ENCODE measurements around the gene BEGAIN.

Gene BEGAIN

GRCh38 chr14:100608586-100609330 lies 21.5 kb upstream of the BEGAIN start:
- DNase-seq (ENCODE audit: low spot score), result no peak
- TF ChIP-seq, protein P1, sequence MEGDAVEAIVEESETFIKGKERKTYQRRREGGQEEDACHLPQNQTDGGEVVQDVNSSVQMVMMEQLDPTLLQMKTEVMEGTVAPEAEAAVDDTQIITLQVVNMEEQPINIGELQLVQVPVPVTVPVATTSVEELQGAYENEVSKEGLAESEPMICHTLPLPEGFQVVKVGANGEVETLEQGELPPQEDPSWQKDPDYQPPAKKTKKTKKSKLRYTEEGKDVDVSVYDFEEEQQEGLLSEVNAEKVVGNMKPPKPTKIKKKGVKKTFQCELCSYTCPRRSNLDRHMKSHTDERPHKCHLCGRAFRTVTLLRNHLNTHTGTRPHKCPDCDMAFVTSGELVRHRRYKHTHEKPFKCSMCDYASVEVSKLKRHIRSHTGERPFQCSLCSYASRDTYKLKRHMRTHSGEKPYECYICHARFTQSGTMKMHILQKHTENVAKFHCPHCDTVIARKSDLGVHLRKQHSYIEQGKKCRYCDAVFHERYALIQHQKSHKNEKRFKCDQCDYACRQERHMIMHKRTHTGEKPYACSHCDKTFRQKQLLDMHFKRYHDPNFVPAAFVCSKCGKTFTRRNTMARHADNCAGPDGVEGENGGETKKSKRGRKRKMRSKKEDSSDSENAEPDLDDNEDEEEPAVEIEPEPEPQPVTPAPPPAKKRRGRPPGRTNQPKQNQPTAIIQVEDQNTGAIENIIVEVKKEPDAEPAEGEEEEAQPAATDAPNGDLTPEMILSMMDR (IDR thresholded peaks at IDR 0.05; ENCODE audit: extremely low read depth, missing control alignments), result no peak

DNA sequence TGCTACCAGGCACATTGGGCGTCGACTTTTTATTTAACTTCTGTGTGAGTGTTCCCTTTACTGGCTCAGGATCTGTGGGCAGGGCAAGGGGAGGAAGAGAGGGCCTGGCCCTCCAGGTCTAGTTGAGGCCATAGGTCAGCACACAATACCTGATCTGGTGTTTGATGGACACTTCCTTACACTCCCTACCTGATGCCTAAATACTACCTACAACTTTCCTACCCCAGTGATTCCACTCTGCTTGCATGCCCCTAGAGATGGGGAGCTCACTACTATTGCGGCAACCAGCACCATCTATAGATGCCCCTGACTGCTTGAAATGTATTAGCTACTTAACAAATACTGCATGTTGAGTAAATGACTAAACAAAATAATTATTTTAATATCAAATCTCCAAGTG lies 20.8 kb upstream of the BEGAIN start:
- TF ChIP-seq, protein P1 (IDR thresholded peaks at IDR 0.05; ENCODE audit: extremely low read depth, missing control alignments), result no peak
- no peak for DNase-seq (ENCODE audit: low spot score)

DNA sequence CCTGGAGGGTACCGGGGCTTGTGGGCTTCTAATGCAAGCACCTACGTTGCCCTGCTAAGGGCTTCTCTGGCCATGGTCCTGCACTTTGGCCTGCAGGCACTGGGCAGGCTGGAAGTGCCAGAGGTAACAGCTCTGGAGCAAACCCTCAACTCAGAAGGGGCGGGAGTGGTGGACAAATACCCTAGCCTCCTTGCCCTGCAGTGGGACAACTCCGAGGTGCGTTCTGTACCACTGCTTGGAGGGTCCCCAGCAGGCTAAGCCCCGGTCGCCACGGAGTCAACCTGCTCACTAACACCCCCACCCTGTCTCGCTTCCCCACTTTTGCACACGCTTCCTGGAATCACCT lies 20.4 kb upstream of the BEGAIN start:
- TF ChIP-seq, protein P1 (IDR thresholded peaks at IDR 0.05; ENCODE audit: extremely low read depth, missing control alignments), result no peak
- DNase-seq (ENCODE audit: low spot score), result no peak

- TF ChIP-seq, protein P1 (IDR thresholded peaks at IDR 0.05; ENCODE audit: extremely low read depth, missing control alignments), result no peak
- DNase-seq (ENCODE audit: low spot score), result no peak
Observed at GRCh38 chr14:100606687-100607610, 19.7 kb upstream of the BEGAIN start.

DNA sequence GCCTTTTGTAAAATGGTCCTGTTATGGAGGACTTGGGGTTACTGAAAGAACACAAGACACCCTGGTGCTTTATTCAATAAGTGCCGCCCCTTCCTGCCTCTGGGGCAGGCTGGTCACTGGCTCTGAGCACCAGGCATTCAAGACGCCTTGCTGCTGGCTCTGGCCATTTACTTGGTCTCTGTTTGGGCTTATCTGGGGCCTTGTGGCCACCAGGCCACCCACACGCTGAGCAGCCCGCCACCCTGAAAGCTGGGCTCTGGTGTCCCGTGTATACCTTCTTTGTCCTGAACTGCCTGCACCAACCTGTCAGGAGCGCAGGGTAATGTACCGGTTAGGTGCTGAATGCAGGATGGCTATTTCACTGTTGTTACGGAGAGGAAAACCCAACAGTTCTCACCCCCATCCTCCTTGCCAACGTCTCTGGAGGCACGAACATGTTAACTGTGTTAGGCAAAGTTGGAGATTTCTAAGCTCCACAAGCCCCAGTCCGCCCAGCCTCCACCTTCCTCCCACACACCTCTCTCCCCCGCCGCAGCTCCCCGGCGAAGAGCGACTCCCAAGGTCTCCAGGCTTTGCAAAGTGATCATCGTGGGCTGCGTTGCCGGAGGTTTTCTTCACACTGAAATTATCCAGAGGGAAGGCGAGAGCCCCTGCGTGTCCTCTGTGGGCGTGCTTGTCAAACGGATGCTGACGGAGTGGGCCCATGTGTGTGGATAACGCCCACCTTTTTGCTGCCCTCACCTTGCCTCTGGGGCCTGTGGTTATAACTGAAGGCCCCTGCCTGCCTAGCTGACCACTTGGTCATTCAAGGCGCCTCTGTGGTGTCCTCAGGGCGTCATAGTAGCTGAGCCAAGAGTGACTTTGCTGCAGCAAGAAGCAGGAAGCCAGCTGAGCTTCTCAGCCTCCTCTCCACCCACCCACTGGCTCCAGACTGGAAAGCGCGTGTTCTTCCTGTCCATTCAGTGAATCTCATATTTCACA lies 18.8 kb upstream of the BEGAIN start:
- DNase-seq (ENCODE audit: low spot score), result no peak
- TF ChIP-seq, protein P1 (IDR thresholded peaks at IDR 0.05; ENCODE audit: extremely low read depth, missing control alignments), result no peak

- TF ChIP-seq, protein P1 (IDR thresholded peaks at IDR 0.05; ENCODE audit: extremely low read depth, missing control alignments), result no peak
- no peak for DNase-seq (ENCODE audit: low spot score)
Observed at GRCh38 chr14:100605230-100605629, 18.0 kb upstream of the BEGAIN start.
